H9 (cell line): ENCODE measurements around the gene KRT84. TPM values are rescaled to one million over a fixed set of nuclear protein-coding genes. Genes with fewer than 3 reads are reported as not detected.

Experiments used
- DNase-seq: peaks from one replicate; pipeline ENCODE4 v3.0.0-alpha.2; 2017
- H2AFZ ChIP-seq: one replicate; pipeline ENCODE4 v1.6.1; 2013; ENCODE audit warnings: mild to moderate bottlenecking, low read length, control low read depth, moderate library complexity
- H2AK5ac ChIP-seq: 2 replicates; pipeline ENCODE4 v1.6.1; 2013; ENCODE audit warnings: low read length, control low read depth, mixed read lengths; ENCODE audit not compliant: insufficient read length
- H2BK120ac ChIP-seq: one replicate; pipeline ENCODE4 v1.6.1; 2013; ENCODE audit warnings: low read depth, mild to moderate bottlenecking, low read length, control low read depth, inconsistent platforms; ENCODE audit not compliant: poor library complexity, severe bottlenecking
- H2BK12ac ChIP-seq: 2 replicates; pipeline ENCODE4 v1.6.1; 2013; ENCODE audit warnings: low read length, control low read depth, mixed read lengths, low read depth; ENCODE audit not compliant: insufficient read length
- H2BK15ac ChIP-seq: 2 replicates; pipeline ENCODE4 v1.6.1; 2013; ENCODE audit warnings: low read depth, low read length, control low read depth
- H2BK20ac ChIP-seq: one replicate; pipeline ENCODE4 v1.6.1; 2013; ENCODE audit warnings: low read depth, mild to moderate bottlenecking, low read length, control low read depth, inconsistent platforms; ENCODE audit not compliant: poor library complexity, severe bottlenecking
- H2BK5ac ChIP-seq: 2 replicates; pipeline ENCODE4 v1.6.1; 2013; ENCODE audit warnings: low read length, control low read depth, mixed read lengths; ENCODE audit not compliant: insufficient read length
- H3K14ac ChIP-seq: 2 replicates; pipeline ENCODE4 v1.6.1; 2013; ENCODE audit warnings: low read length, control low read depth; ENCODE audit not compliant: insufficient read depth
- H3K18ac ChIP-seq: 2 replicates; pipeline ENCODE4 v1.6.1; 2013; ENCODE audit warnings: low read depth, mild to moderate bottlenecking, mixed read lengths, low read length, control low read depth; ENCODE audit not compliant: insufficient read length
- H3K23ac ChIP-seq: 2 replicates; pipeline ENCODE4 v1.6.1; 2013; ENCODE audit warnings: low read length, control low read depth, mixed read lengths, low read depth; ENCODE audit not compliant: insufficient read length
- H3K23me2 ChIP-seq: 2 replicates; pipeline ENCODE4 v1.6.1; 2013; ENCODE audit warnings: low read depth, mild to moderate bottlenecking, mixed read lengths, low read length, control low read depth; ENCODE audit not compliant: insufficient read length, poor library complexity, severe bottlenecking
- H3K27ac ChIP-seq: 2 replicates; pipeline ENCODE4 v1.5.1; 2013; ENCODE audit warnings: low read length, control low read depth, mixed read lengths, low read depth; ENCODE audit not compliant: insufficient read length
- H3K27me3 ChIP-seq: 2 replicates; pipeline ENCODE4 v1.6.1; 2013; ENCODE audit warnings: low read length, control low read depth, inconsistent platforms; ENCODE audit not compliant: insufficient read depth
- H3K4ac ChIP-seq: 2 replicates; pipeline ENCODE4 v1.6.1; 2013; ENCODE audit warnings: low read depth, mild to moderate bottlenecking, control low read depth, inconsistent platforms, low read length, moderate library complexity
- H3K4me1 ChIP-seq: 2 replicates; pipeline ENCODE4 v1.6.1; 2013; ENCODE audit warnings: low read length, control low read depth, inconsistent platforms; ENCODE audit not compliant: insufficient read depth
- H3K4me2 ChIP-seq: 2 replicates; pipeline ENCODE4 v1.6.1; 2013; ENCODE audit warnings: low read length, control low read depth, mixed read lengths; ENCODE audit not compliant: insufficient read length, insufficient read depth
- H3K56ac ChIP-seq: 2 replicates; pipeline ENCODE4 v1.6.1; 2013; ENCODE audit warnings: low read depth, mild to moderate bottlenecking, mixed read lengths, low read length, control low read depth; ENCODE audit not compliant: insufficient read length
- H3K79me1 ChIP-seq: 2 replicates; pipeline ENCODE4 v1.6.1; 2013; ENCODE audit warnings: low read depth, mild to moderate bottlenecking, moderate library complexity, low read length, control low read depth, inconsistent platforms; ENCODE audit not compliant: insufficient read depth, poor library complexity, severe bottlenecking
- H3K79me2 ChIP-seq: 2 replicates; pipeline ENCODE4 v1.6.1; 2013; ENCODE audit warnings: low read length, control low read depth, inconsistent platforms; ENCODE audit not compliant: insufficient read depth
- H3K9ac ChIP-seq: 2 replicates; pipeline ENCODE4 v1.6.1; 2013; ENCODE audit warnings: low read length, control low read depth, mixed read lengths; ENCODE audit not compliant: insufficient read length; ENCODE audit errors: extremely low read depth
- H3K9me3 ChIP-seq: one replicate; pipeline ENCODE4 v1.6.1; 2013; ENCODE audit warnings: low read depth, low read length, inconsistent platforms; ENCODE audit not compliant: control insufficient read depth
- H3T11ph ChIP-seq: one replicate; pipeline ENCODE4 v1.6.1; 2013; ENCODE audit warnings: mild to moderate bottlenecking, low read length, control low read depth, inconsistent platforms
- H4K20me1 ChIP-seq: one replicate; pipeline ENCODE4 v1.6.1; 2013; ENCODE audit not compliant: control insufficient read depth, insufficient read length, insufficient read depth
- H4K5ac ChIP-seq: 2 replicates; pipeline ENCODE4 v1.6.1; 2013; ENCODE audit warnings: low read depth, mild to moderate bottlenecking, mixed read lengths, low read length, control low read depth; ENCODE audit not compliant: insufficient read length
- H4K8ac ChIP-seq: replicated peaks from 2 replicates; pipeline ENCODE4 v1.6.1; 2013; ENCODE audit warnings: low read length, control low read depth, mixed read lengths, low read depth; ENCODE audit not compliant: insufficient read length
- H4K91ac ChIP-seq: 2 replicates; pipeline ENCODE4 v1.6.1; 2013; ENCODE audit warnings: low read depth, mild to moderate bottlenecking, moderate library complexity, mixed read lengths, low read length, control low read depth; ENCODE audit not compliant: insufficient read length
- H3K27ac Mint-ChIP-seq, 3 experiments: 2 replicates in 2 of 3; 3 replicates in 1 of 3; pipeline ENCODE4 v1.8.0; 2020 to 2021; ENCODE audit warnings: mixed read lengths in 3 of 3, mild to moderate bottlenecking in 1 of 3, moderate library complexity in 1 of 3
- H3K27me3 Mint-ChIP-seq: 2 replicates; pipeline ENCODE4 v1.8.0; 2021; ENCODE audit warnings: low read depth, mild to moderate bottlenecking, moderate library complexity, mixed read lengths
- H3K36me3 Mint-ChIP-seq, 3 experiments: 2 replicates in 2 of 3; 3 replicates in 1 of 3; pipeline ENCODE4 v1.8.0; 2020 to 2021; ENCODE audit warnings: low read depth in 3 of 3, mixed read lengths in 3 of 3; ENCODE audit not compliant: insufficient read depth in 1 of 3
- H3K4me1 Mint-ChIP-seq, 2 experiments: 2 replicates each; pipeline ENCODE4 v1.8.0; 2020; ENCODE audit warnings: mixed read lengths in 2 of 2
- H3K4me3 Mint-ChIP-seq, 2 experiments: 2 replicates in 1 of 2; 3 replicates in 1 of 2; pipeline ENCODE4 v1.8.0; 2020 to 2021; ENCODE audit warnings: mild to moderate bottlenecking in 2 of 2, mixed read lengths in 2 of 2, moderate library complexity in 1 of 2
- H3K9me3 Mint-ChIP-seq, 2 experiments: 2 replicates in 1 of 2; 3 replicates in 1 of 2; pipeline ENCODE4 v1.8.0; 2020; ENCODE audit warnings: mild to moderate bottlenecking in 2 of 2, mixed read lengths in 2 of 2, moderate library complexity in 1 of 2
- WGBS: extraction: QIAGEN DNeasy Blood & Tissue Kit; methylation state at CpG from one replicate; pipeline ENCODE4 v1.1.7; 2013; ENCODE audit warnings: missing lambda C conversion rate, low lambda C conversion rate, mixed read lengths; ENCODE audit not compliant: insufficient read length; ENCODE audit errors: extremely low coverage; 5-methylcytosine and 5-hydroxymethylcytosine counted together
- total RNA-seq: library from RNA; stranded (reverse); gene quantifications from 2 replicates; pipeline ENCODE4 v1.2.1, GENCODE V29; 2021
- TF ChIP-seq, protein P1 (sequence below): fragments of 200-600 bp; sonication (generic); conservative IDR thresholded peaks from 3 replicates; pipeline ENCODE4 v1.8.0; 2021; ENCODE audit warnings: antibody characterized with exemption, mild to moderate bottlenecking

KRT84 gene
- total RNA-seq, 1 experiment from 2014 or later, result not detected

DNA sequence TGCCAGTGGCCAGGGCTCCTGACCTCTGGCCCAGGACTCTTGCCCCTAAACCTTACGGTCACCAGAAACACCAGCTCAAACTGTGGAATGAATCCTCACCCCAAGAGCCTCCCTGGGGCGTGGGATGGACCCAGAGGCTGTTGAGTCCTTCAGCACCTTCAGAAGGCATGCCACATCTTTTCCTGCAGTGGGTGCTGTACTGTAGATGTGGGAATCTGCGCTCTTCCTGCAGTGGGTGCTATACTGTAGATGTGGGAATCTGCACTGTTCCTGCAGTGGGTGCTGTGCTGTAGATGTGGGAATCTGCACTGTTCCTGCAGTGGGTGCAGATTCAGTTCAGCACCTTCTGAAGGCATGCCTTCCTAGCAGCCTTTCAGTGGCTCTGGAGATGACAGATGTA, 19.5 kb upstream of the KRT84 start:
- no peak overlapping the region for H3K4ac ChIP-seq
- no peak overlapping the region for H3K56ac ChIP-seq
- Mint-ChIP-seq H3K27ac (no peak overlapping the region), H3K27me3 (peaks cover 5% of the 10 kb centered on the region; the same call in 1 of the 2 replicates), H3K4me3 (no peak overlapping the region), H3K4me1 (peaks cover 10 to 13% of the 10 kb centered on the region in 2 experiments), H3K36me3 (peaks cover 0 to 5% (median 2%) of the 10 kb centered on the region in 3 experiments; a peak in 3 of 7 replicates), H3K9me3 (peaks cover 10 to 11% of the 10 kb centered on the region in 2 experiments)
- TF ChIP-seq, protein P1, sequence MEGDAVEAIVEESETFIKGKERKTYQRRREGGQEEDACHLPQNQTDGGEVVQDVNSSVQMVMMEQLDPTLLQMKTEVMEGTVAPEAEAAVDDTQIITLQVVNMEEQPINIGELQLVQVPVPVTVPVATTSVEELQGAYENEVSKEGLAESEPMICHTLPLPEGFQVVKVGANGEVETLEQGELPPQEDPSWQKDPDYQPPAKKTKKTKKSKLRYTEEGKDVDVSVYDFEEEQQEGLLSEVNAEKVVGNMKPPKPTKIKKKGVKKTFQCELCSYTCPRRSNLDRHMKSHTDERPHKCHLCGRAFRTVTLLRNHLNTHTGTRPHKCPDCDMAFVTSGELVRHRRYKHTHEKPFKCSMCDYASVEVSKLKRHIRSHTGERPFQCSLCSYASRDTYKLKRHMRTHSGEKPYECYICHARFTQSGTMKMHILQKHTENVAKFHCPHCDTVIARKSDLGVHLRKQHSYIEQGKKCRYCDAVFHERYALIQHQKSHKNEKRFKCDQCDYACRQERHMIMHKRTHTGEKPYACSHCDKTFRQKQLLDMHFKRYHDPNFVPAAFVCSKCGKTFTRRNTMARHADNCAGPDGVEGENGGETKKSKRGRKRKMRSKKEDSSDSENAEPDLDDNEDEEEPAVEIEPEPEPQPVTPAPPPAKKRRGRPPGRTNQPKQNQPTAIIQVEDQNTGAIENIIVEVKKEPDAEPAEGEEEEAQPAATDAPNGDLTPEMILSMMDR, result no peak
- DNase-seq, result no peak
- no peak overlapping the region for H3K27ac ChIP-seq
- no peak overlapping the region for H2BK120ac ChIP-seq
- no peak overlapping the region for H2AK5ac ChIP-seq
- no peaks in the 10 kb centered on the region for H3K79me1 ChIP-seq
- H4K20me1 ChIP-seq, result no peaks in the 10 kb centered on the region
- H3K23ac ChIP-seq, result no peak overlapping the region
- no peak overlapping the region for H2BK5ac ChIP-seq
- no peak overlapping the region for H2AFZ ChIP-seq
- H3K27me3 ChIP-seq, result no peaks in the 10 kb centered on the region; the same call in 1 of the 2 replicates
- H4K91ac ChIP-seq, result no peak overlapping the region
- no peak overlapping the region for H3K18ac ChIP-seq
- H3K9me3 ChIP-seq, result no peaks in the 10 kb centered on the region
- no peak overlapping the region for H3T11ph ChIP-seq
- H2BK12ac ChIP-seq, result no peak overlapping the region
- no peaks in the 10 kb centered on the region for H3K79me2 ChIP-seq
- H3K23me2 ChIP-seq, result no peaks in the 10 kb centered on the region
- no peak overlapping the region for H2BK15ac ChIP-seq
- H4K8ac ChIP-seq, result no peak overlapping the region
- H4K5ac ChIP-seq, result no peak overlapping the region
- no peak overlapping the region for H2BK20ac ChIP-seq
- H3K4me2 ChIP-seq, result no peak overlapping the region
- H3K4me1 ChIP-seq, result peaks cover 1% of the 10 kb centered on the region; the same call in 1 of the 2 replicates
- no peak overlapping the region for H3K14ac ChIP-seq
- no CpG with 5 or more reads among the region's 3 CpGs for whole genome bisulfite sequencing
- no peak overlapping the region for H3K9ac ChIP-seq
